Body of pancreas (tissue), 4 donors: ENCODE data around the gene NCOA1.

Experiments
- CTCF ChIP-seq, 7 experiments: fragments of 450-650 bp in 4 of 7; fragments of 200-600 bp in 3 of 7; sonication (generic) in 3 of 7; IDR thresholded peaks; one replicate each; pipeline ENCODE4 v1.5.1; 2016 to 2019; ENCODE audit warnings: antibody characterized with exemption in 7 of 7
- POLR2A ChIP-seq, 3 donors: fragments of 450-650 bp; IDR thresholded peaks; one replicate each; pipeline ENCODE4 v1.6.1; 2016; ENCODE audit warnings: antibody characterized with exemption in 3 of 3, mild to moderate bottlenecking in 2 of 3

GRCh38 chr2:24611631-24612030 lies 120.6 kb downstream of the NCOA1 start:
- TF ChIP-seq POLR2A (IDR thresholded peaks at IDR 0.05) (no peak), CTCF (IDR thresholded peaks at IDR 0.05) (no peak)
